BLaER1 (cell line): ENCODE data around the gene IGF1R.

Experiments used
- H3K27ac ChIP-seq: shearing (Covaris generic); formaldehyde crosslinking; 2 replicates; pipeline ENCODE4 v1.8.1; 2022
- H3K27me3 ChIP-seq: shearing (Covaris generic); formaldehyde crosslinking; 2 replicates; pipeline ENCODE4 v1.8.1; 2022
- H3K36me3 ChIP-seq: shearing (Covaris generic); formaldehyde crosslinking; 2 replicates; pipeline ENCODE4 v1.8.1; 2022
- H3K4me1 ChIP-seq: shearing (Covaris generic); formaldehyde crosslinking; 2 replicates; pipeline ENCODE4 v1.8.1; 2022
- H3K4me2 ChIP-seq: shearing (Covaris generic); formaldehyde crosslinking; 2 replicates; pipeline ENCODE4 v1.8.1; 2022
- H3K4me3 ChIP-seq: shearing (Covaris generic); formaldehyde crosslinking; 2 replicates; pipeline ENCODE4 v1.8.1; 2022
- H3K9ac ChIP-seq: shearing (Covaris generic); formaldehyde crosslinking; 2 replicates; pipeline ENCODE4 v1.8.1; 2022
- H3K9me3 ChIP-seq: shearing (Covaris generic); formaldehyde crosslinking; 2 replicates; pipeline ENCODE4 v1.8.1; 2022
- H4K20me1 ChIP-seq: shearing (Covaris generic); formaldehyde crosslinking; 2 replicates; pipeline ENCODE4 v1.8.1; 2022
- Cebpa-rat ChIP-seq: shearing (Covaris generic); IDR thresholded peaks from 2 replicates; pipeline ENCODE4 v1.8.1; 2022

IGF1R gene

DNA sequence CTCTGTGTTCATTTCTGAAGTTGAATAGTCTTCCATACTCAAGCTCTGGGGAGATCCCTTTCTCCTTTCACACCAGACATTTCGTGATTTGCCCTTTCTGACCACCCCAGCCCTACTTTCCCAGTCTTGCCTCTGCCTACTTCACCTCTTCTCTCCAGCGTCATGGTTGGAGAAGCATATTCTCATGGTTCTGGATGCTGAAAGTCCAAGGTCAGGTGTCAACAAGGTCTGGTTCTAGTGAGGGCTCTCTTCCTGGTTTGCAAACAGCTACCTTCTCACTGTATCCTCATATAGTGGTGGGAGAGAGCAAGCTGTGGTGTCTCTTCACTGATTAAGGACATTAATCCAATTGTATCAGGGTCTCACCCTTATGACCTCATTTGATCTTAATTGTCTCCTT lies 169.4 kb downstream of the IGF1R start:
- Histone ChIP-seq H3K4me2 (no peak overlapping the region), H3K9ac (no peak overlapping the region), H3K9me3 (peaks cover 64% of the 10 kb centered on the region), H4K20me1 (peaks cover 80% of the 10 kb centered on the region), H3K27ac (no peak overlapping the region), H3K27me3 (no peaks in the 10 kb centered on the region), H3K36me3 (peaks cover 84% of the 10 kb centered on the region), H3K4me1 (peaks cover 28% of the 10 kb centered on the region), H3K4me3 (no peak overlapping the region)
- TF ChIP-seq Cebpa-rat: no peak

DNA sequence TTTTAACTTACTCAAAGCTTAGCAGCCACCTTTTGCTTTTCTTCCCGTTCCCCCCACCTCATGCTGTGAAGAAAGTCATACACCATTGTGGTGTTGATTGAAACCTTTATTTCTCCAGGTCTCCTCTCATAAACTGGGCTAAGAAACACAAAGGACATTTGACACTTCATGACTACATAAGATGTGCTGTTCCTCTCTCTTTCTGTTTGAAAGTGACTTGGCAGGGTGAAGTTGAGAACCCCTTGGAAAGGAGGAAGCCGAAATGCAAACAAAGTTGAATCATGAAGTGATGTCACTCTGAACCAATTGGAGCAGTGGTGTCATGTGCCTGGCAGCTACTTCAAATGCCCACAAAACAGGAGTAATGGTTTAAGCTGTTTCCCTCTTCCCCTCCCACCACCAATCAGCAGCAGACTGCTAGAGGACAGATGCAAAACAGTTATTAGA lies 174.7 kb downstream of the IGF1R start:
- Histone ChIP-seq H3K27ac (no peak overlapping the region), H3K36me3 (peaks cover 88% of the 10 kb centered on the region), H3K4me1 (peaks cover 26% of the 10 kb centered on the region), H3K4me2 (no peak overlapping the region), H3K9ac (no peak overlapping the region), H3K9me3 (peaks cover 92% of the 10 kb centered on the region), H3K4me3 (no peak overlapping the region), H3K27me3 (no peaks in the 10 kb centered on the region), H4K20me1 (peaks cover 50% of the 10 kb centered on the region)
- no peak for TF ChIP-seq Cebpa-rat

DNA sequence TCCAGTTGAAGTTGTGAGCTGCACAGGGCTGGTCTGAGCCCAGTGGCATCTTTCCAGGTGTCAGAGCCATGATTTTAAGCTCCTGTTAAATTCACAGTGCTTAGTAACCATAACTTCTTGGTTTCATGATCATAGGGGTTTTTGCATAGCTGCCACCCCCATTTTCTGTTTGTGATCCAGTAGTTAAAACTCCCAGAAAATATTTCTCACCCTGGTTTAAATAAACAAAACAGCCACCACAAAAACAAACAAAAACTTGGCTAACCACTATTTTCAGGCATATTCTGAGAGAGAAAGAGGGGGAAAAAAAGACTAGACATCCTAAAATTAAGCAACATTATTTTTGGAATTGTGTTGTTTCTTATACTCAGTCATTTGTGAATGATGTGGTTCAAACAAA lies 175.3 kb downstream of the IGF1R start:
- Histone ChIP-seq H3K9ac (no peak overlapping the region), H3K36me3 (peaks cover 91% of the 10 kb centered on the region), H4K20me1 (peaks cover 46% of the 10 kb centered on the region), H3K27ac (no peak overlapping the region), H3K9me3 (peaks cover 95% of the 10 kb centered on the region), H3K4me1 (peaks cover 26% of the 10 kb centered on the region), H3K4me2 (no peak overlapping the region), H3K4me3 (no peak overlapping the region), H3K27me3 (no peaks in the 10 kb centered on the region)
- TF ChIP-seq Cebpa-rat: no peak

DNA sequence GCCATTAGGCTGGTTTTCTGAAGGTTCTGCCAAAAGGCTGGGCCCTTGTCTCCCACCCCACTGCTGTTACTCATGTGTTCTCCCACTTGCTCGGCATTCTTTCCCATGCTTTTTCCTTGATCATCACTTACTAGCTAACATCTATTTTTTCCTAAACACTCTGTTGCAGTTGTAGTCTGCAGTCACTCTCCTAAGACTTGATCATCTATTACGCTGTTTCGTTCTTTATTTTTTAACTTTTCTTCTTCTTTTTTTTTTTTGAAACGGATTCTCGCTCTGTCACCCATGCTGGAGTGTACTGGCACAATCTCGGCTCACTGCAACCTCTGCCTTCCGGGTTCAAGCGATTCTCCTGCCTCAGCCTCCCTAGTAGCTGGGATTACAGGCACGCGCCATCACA lies 176.3 kb downstream of the IGF1R start:
- peaks cover 94% of the 10 kb centered on the region for H3K36me3 ChIP-seq
- H3K4me1 ChIP-seq: peaks cover 26% of the 10 kb centered on the region
- H3K9me3 ChIP-seq: peaks cover 97% of the 10 kb centered on the region

DNA sequence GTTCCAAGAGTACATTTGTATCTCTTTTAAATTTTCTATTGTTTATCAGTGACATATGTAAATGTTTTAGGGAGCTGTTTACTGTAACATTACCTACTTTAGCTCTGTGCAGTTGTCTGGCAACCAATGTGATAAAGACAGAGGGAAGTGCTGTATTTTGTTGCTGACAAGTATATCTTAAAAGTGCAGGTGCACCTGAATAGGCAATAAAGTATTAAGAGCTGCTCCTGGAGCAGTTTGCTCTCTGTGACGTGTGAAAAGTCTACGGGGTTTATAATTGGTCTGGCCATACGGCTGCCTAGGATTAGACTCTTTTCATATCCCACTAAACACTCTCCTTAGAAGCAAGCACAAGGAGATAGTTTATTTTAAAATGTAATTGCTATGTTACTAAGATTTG lies 178.3 kb downstream of the IGF1R start:
- H3K9ac ChIP-seq: no peak overlapping the region
- no peak overlapping the region; the same call in 1 of the 2 replicates for H3K4me3 ChIP-seq
- H4K20me1 ChIP-seq: peaks cover 32% of the 10 kb centered on the region; the same call in 1 of the 2 replicates
- TF ChIP-seq Cebpa-rat: no peak
- peaks cover 26% of the 10 kb centered on the region for H3K4me1 ChIP-seq
- H3K27ac ChIP-seq: no peak overlapping the region
- H3K27me3 ChIP-seq: no peaks in the 10 kb centered on the region
- H3K9me3 ChIP-seq: peaks cover 100% of the 10 kb centered on the region
- H3K36me3 ChIP-seq: peaks cover 94% of the 10 kb centered on the region
- H3K4me2 ChIP-seq: no peak overlapping the region

More for the DNA sequence above, 176.3 kb downstream of the IGF1R start:
- Histone ChIP-seq H3K27ac (no peak overlapping the region), H3K4me3 (no peak overlapping the region), H4K20me1 (peaks cover 37% of the 10 kb centered on the region; the same call in 1 of the 2 replicates), H3K4me2 (no peak overlapping the region), H3K27me3 (no peaks in the 10 kb centered on the region), H3K9ac (no peak overlapping the region)
- no peak for TF ChIP-seq Cebpa-rat

DNA sequence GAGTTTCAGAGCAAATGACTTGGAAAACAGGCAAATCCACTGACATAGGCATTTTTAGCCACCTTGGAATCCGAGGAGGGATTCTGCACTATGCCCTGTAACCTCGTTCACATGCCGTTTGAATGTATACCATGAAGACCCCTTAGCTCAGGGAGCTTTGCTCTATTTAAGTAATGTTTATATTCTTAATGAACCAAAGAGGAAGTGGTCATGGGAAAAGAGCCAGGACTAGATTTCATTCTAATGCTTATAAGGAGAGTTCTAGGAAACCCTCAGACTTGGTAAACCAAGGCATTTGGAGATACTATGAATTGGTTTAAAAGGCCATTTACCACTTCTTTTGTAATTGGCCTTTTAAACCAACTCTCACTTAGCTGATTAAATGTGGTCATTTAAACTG lies 178.9 kb downstream of the IGF1R start:
- peaks cover 28% of the 10 kb centered on the region; the same call in 1 of the 2 replicates for H4K20me1 ChIP-seq
- no peak overlapping the region for H3K9ac ChIP-seq
- H3K4me1 ChIP-seq: peaks cover 22% of the 10 kb centered on the region
- H3K9me3 ChIP-seq: peaks cover 100% of the 10 kb centered on the region
- H3K4me2 ChIP-seq: peak overlapping the region; percentile 7; the same call in 1 of the 2 replicates
- H3K36me3 ChIP-seq: peaks cover 94% of the 10 kb centered on the region
- TF ChIP-seq Cebpa-rat: no peak
- H3K27me3 ChIP-seq: no peaks in the 10 kb centered on the region
- no peak overlapping the region; the same call in 1 of the 2 replicates for H3K4me3 ChIP-seq
- H3K27ac ChIP-seq: no peak overlapping the region

DNA sequence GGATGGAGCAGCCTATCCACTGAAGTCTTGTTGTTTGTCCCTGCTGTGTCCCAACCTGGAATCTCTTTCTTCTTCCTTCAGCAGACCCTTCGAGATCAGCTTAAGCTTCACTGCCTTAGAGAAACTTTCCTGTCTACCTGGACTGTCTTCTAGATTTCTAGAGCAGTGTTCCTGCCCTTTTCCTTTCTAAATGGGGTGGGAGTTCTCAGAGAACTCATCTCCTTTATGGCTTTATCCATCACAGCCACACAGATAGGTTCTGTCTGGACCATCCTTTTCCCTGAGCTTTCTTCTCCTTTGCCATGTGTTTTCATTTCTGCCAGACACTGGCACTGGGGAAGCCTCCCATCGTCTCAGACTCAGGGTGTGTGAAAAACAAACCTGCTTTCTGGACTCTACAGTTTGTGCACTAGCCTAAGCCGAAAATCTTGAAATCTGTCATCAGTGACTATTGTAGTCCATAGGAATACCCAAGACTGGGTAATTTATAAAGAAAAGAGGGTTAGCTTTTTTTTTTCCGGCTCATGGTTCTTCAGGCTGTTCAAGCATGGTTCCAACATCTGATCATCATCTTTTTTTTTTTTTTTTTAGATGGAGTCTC lies 181.8 kb downstream of the IGF1R start:
- Histone ChIP-seq H4K20me1 (peaks cover 25% of the 10 kb centered on the region; the same call in 1 of the 2 replicates), H3K27ac (no peak overlapping the region), H3K9ac (no peak overlapping the region), H3K4me1 (peaks cover 7% of the 10 kb centered on the region), H3K4me3 (peak overlapping the region; percentile 24; the same call in 1 of the 2 replicates), H3K9me3 (peaks cover 98% of the 10 kb centered on the region), H3K27me3 (no peaks in the 10 kb centered on the region), H3K4me2 (no peak overlapping the region), H3K36me3 (peaks cover 92% of the 10 kb centered on the region)
- no peak for TF ChIP-seq Cebpa-rat

DNA sequence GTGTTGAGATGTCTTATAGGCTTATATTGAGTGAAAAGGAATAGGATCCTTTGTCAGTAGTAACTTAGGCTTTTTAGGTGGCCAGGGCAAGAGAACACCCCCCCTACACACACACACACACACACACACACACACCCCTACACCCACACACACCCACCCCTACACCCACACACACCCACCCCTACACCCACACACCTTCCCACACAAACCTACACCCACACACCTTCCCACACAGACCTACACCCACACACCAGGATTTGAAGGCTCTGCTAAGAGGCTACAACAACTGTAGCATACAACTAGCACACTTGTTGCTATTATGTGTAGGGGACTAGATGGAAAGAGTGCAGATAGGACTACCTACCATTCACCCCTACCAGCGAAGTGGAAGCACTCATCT lies 186.6 kb downstream of the IGF1R start:
- no peak for TF ChIP-seq Cebpa-rat
- Histone ChIP-seq H3K27me3 (no peaks in the 10 kb centered on the region), H3K4me2 (no peak overlapping the region), H4K20me1 (peaks cover 55% of the 10 kb centered on the region), H3K36me3 (peaks cover 85% of the 10 kb centered on the region), H3K9ac (no peak overlapping the region), H3K4me1 (no peaks in the 10 kb centered on the region), H3K27ac (no peak overlapping the region), H3K4me3 (no peak overlapping the region), H3K9me3 (peaks cover 75% of the 10 kb centered on the region)

DNA sequence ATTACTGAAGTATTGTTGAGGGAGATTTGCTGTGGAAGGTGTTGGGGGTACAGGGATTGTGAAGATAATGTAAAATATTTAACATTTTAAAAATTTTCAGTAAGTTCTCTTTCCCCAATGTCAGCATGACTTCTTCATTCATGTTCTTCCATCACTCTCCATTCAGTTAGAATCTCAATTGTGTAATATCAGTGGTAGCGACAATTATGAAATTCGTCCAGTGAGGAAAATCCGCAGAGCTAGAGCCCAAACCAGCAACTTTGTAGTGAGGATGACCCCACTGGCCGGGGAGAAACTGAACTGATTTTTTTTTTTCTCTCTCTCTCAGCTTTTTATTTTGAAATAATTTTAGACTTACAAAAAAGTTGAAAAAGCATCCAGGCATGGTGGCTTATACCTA lies 187.5 kb downstream of the IGF1R start:
- Histone ChIP-seq H4K20me1 (peaks cover 64% of the 10 kb centered on the region), H3K27ac (no peak overlapping the region), H3K27me3 (no peaks in the 10 kb centered on the region), H3K4me3 (no peak overlapping the region), H3K36me3 (peaks cover 81% of the 10 kb centered on the region), H3K4me1 (no peaks in the 10 kb centered on the region), H3K4me2 (no peak overlapping the region), H3K9ac (no peak overlapping the region), H3K9me3 (peaks cover 66% of the 10 kb centered on the region)
- TF ChIP-seq Cebpa-rat: no peak

DNA sequence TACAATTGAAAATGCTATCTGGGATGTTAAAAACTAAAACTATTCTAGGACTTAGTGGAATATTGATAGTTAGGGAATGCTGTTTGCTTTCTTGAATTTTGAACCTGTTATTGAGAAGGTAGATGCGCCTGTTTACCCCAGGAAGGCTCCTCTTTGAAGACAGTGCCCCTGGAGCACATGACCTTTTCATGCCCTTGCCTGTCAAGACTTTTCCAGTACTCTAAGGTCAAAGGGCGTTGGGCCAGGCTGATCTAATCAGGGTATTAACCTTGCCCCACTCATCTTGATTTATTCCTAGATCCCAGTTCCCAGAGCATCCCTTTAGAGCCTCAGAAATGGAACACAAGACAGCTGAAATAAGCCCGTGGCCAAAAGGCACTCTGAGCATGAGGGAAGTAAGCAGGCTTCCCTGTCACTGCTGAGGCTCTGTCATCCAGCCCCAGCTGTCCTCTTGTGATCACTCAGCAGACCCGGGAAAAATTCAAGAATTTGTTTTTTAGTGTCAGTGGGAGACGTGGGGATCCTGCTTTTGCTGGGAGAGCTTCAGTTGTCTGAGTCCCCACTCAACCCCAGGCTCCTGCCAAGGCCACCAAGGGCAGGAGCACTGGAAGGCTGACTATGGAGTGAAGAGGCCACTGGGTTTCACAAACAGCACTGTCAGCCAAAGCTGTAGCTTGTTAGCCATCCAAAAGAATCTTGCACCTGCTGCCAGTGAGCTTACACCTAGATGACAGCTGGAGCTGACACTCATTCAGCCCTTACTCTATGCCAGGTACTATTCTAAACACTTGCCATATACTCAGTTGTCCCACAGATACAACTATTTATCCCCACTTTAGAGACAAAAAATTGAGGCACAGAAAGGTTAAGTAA lies 190.3 kb downstream of the IGF1R start:
- H3K27me3 ChIP-seq: no peaks in the 10 kb centered on the region
- no peak overlapping the region for H3K27ac ChIP-seq
- H3K4me1 ChIP-seq: peaks cover 2% of the 10 kb centered on the region; the same call in 1 of the 2 replicates
- H3K9me3 ChIP-seq: peaks cover 38% of the 10 kb centered on the region
- peaks cover 57% of the 10 kb centered on the region for H3K36me3 ChIP-seq
- H3K4me3 ChIP-seq: no peak overlapping the region
- TF ChIP-seq Cebpa-rat: no peak
- H3K9ac ChIP-seq: no peak overlapping the region
- peaks cover 85% of the 10 kb centered on the region for H4K20me1 ChIP-seq
- no peak overlapping the region for H3K4me2 ChIP-seq
